Brain microvascular endothelial cell (primary cell): ENCODE results near the gene PCARE.

Experiments
- DNase-seq: peaks from one replicate; pipeline ENCODE4 v3.0.0-alpha.2; 2020
- H3K27ac ChIP-seq: fragments of 250-450 bp; sonication (Bioruptor Pico); 2 replicates; pipeline ENCODE4 v1.5.1; 2020; ENCODE audit warnings: mild to moderate bottlenecking, moderate library complexity
- H3K27me3 ChIP-seq: fragments of 250-450 bp; sonication (Bioruptor Pico); replicated peaks from 2 replicates; pipeline ENCODE4 v1.5.1; 2020; ENCODE audit warnings: mild to moderate bottlenecking
- H3K36me3 ChIP-seq: fragments of 250-450 bp; sonication (Bioruptor Pico); replicated peaks from 2 replicates; pipeline ENCODE4 v1.5.1; 2020; ENCODE audit warnings: mild to moderate bottlenecking
- H3K4me3 ChIP-seq: 2 replicates; pipeline ENCODE4 v1.5.1; 2011; ENCODE audit warnings: low read depth, mild to moderate bottlenecking, control low read depth, low read length, moderate library complexity
- CTCF ChIP-seq: IDR thresholded peaks from 2 replicates; pipeline ENCODE4 v1.5.1; 2011; ENCODE audit warnings: low read depth, mild to moderate bottlenecking, moderate library complexity, low read length, control low read depth, inconsistent platforms; ENCODE audit errors: missing control alignments
- in situ Hi-C: cut with HindIII; loops from 2 replicates; pipeline ENCODE4 v1.10.0; 2017; ENCODE audit warnings: low sequenced_read_pairs, low pct_ligation_motif_present

Gene PCARE

GRCh38 chr2:29068513-29068912 lies 5.8 kb downstream of the PCARE start:
- Histone ChIP-seq H3K36me3 (no peaks in the 10 kb centered on the region), H3K27ac (no peak overlapping the region), H3K4me3 (no peak overlapping the region), H3K27me3 (no peaks in the 10 kb centered on the region)
- TF ChIP-seq CTCF, result no peak
- in situ Hi-C loops, result no loop called here
- DNase-seq, result no peak

- no peak for DNase-seq
- Histone ChIP-seq H3K27me3 (no peaks in the 10 kb centered on the region), H3K36me3 (no peaks in the 10 kb centered on the region), H3K4me3 (no peak overlapping the region), H3K27ac (no peak overlapping the region)
- in situ Hi-C loops, result no loop called here
- no peak for TF ChIP-seq CTCF
These were observed 7.2 kb downstream of the PCARE start for GRCh38 chr2:29066997-29067605.

DNA sequence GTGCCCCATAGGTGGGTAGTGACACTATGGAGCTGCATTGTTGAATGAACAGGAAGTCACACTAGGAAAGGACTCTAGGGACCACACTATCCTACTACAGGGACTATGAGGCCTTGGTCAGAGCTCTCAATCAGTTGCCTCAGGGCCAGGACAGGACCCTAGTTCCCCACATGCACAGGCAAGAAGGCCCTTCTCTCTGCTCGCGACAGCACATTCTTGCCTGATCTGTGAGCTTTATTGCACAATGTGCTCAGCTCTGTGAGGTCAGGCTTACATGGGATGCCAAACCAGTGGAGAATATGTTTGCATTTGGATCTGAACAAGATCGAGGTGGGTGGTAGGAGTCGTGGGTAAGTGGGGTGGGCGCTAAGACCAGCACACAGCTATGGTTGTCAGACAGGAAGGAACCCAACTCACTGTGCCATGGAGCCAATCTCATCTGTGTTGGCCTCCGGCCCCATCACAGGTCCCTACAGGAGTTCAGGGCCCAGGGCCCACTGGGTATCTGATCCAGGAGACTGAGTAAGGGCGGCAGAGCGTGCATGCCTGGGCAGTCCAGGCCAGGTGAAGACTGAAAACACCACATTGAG lies 8.0 kb downstream of the PCARE start:
- no peak overlapping the region for H3K27ac ChIP-seq
- in situ Hi-C loops, result no loop called here
- no peak overlapping the region for H3K4me3 ChIP-seq
- TF ChIP-seq CTCF, result no peak
- no peaks in the 10 kb centered on the region for H3K36me3 ChIP-seq
- no peaks in the 10 kb centered on the region for H3K27me3 ChIP-seq
- DNase-seq, result peak; percentile 5

DNA sequence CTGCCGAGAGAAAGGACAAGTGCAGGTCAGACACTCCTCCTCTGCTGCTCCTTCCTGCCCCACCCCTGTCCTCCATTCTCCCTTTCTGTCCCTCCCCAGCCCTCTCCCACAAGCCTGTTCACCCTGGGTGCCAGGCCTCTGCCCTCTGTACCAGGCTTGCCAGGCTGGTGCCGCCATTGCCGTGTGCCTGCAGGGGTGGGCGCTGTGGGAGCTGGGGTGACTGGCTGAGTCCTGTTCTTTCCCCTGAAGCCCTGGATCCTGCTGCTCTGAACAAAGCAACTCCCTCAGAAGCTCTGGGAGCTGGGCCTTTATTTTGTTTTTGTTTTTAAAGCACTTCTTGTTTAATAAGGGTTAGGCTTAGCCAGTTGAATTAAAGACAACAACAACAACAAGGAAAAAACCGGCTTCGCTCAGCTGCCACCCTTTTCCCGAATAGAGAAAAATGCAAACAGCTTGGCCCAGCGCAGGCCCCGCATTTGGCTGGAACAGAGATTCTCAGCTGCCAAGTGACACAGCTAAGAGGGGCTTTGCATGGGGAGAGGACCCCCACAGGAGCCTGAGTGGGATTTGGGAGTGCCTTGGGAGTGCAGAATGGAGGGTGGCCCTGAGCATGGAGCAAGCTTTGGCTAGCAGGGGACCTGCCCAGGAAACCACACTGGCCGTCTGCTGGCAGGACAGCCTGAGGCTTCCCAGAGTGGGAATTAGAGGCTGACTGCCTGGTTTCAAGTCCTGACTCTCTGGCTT lies 9.1 kb downstream of the PCARE start:
- no peak for DNase-seq
- Histone ChIP-seq H3K36me3 (no peaks in the 10 kb centered on the region), H3K4me3 (no peak overlapping the region), H3K27ac (no peak overlapping the region), H3K27me3 (no peaks in the 10 kb centered on the region)
- in situ Hi-C loops, result no loop called here
- TF ChIP-seq CTCF, result no peak

DNA sequence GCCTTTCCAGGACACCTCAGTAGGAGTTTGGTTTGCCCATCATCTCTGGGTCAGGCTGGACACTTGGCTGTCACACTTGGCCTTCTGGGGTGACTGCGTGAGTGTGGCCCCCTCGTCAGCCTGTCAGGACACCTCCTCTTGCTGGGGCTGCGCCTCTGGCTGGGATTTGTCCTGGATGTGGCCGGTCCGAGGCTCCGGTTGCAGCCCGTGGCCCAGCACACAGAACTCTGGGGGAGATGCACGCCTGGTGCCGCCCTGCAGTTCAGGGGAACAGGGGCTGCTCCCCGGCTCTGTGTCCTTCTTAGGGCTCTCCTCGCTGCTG lies 9.6 kb downstream of the PCARE start:
- no peak overlapping the region for H3K27ac ChIP-seq
- no peak for TF ChIP-seq CTCF
- no peaks in the 10 kb centered on the region for H3K27me3 ChIP-seq
- in situ Hi-C loops, result no loop called here
- H3K4me3 ChIP-seq, result no peak overlapping the region
- no peaks in the 10 kb centered on the region for H3K36me3 ChIP-seq
- DNase-seq, result no peak
